Colonic mucosa (tissue), 4 donors: Measurements from ENCODE around the gene ARPC4. TPM values are rescaled to one million over a fixed set of nuclear protein-coding genes. Genes with fewer than 3 reads are reported as not detected.

ENCODE experiments used
- DNase-seq: peaks from one replicate; pipeline ENCODE4 v3.0.0-alpha.2; 2020
- H3K27ac ChIP-seq: fragments of 200-600 bp; one replicate; pipeline ENCODE4 v1.8.0; 2021
- H3K27me3 ChIP-seq: fragments of 200-600 bp; one replicate; pipeline ENCODE4 v1.8.0; 2021
- H3K36me3 ChIP-seq: fragments of 200-600 bp; one replicate; pipeline ENCODE4 v1.8.0; 2021
- H3K4me1 ChIP-seq: fragments of 200-600 bp; one replicate; pipeline ENCODE4 v1.8.0; 2021; ENCODE audit warnings: mild to moderate bottlenecking
- H3K4me3 ChIP-seq: fragments of 200-600 bp; one replicate; pipeline ENCODE4 v1.8.0; 2021
- H3K9ac ChIP-seq, 2 donors: one replicate each; pipeline ENCODE4 v1.7.0; 2013; ENCODE audit warnings: control low read depth in 2 of 2, low read depth in 2 of 2, low read length in 2 of 2
- H3K9me3 ChIP-seq: fragments of 200-600 bp; one replicate; pipeline ENCODE4 v1.8.0; 2021
- CTCF ChIP-seq: fragments of 200-600 bp; IDR thresholded peaks from one replicate; pipeline ENCODE4 v1.8.0; 2022; ENCODE audit warnings: antibody characterized with exemption, mild to moderate bottlenecking
- intact Hi-C: fragments of 100-400 bp; cut with DNase I; formaldehyde crosslinking; loops from one replicate; pipeline ENCODE4 v1.14.1; 2022
- total RNA-seq, 2 donors: library from RNA; stranded (reverse); fragmentation: NEBNext Ultra II Directional in 1 of 2; extraction: Animal tissue kit (Norgen Biotek cat#: 25700) in 1 of 2; gene quantifications; one replicate each; pipeline ENCODE4 v1.2.1, GENCODE V29; 2021
- donor health status: healthy.
- donor health status: DM: no; HTN: no; CAD: no.
- donor health status: DM: no; HTN: no; CAD: no.

Gene ARPC4
- total RNA-seq, 2 donors from 2014 or later: 221 to 228 TPM

- H3K36me3 ChIP-seq: no peaks in the 10 kb centered on the region
- no peak for DNase-seq
- no peaks in the 10 kb centered on the region for H3K9me3 ChIP-seq
- H3K9ac ChIP-seq: no peak overlapping the region
- H3K4me3 ChIP-seq: no peak overlapping the region
- no peak overlapping the region for H3K27ac ChIP-seq
- peaks cover 7% of the 10 kb centered on the region for H3K4me1 ChIP-seq
- TF ChIP-seq CTCF: no peak
- intact Hi-C loops: no loop called here
- H3K27me3 ChIP-seq: no peaks in the 10 kb centered on the region
Observed at GRCh38 chr3:9812870-9813483, 20.1 kb downstream of the ARPC4 start.

DNA sequence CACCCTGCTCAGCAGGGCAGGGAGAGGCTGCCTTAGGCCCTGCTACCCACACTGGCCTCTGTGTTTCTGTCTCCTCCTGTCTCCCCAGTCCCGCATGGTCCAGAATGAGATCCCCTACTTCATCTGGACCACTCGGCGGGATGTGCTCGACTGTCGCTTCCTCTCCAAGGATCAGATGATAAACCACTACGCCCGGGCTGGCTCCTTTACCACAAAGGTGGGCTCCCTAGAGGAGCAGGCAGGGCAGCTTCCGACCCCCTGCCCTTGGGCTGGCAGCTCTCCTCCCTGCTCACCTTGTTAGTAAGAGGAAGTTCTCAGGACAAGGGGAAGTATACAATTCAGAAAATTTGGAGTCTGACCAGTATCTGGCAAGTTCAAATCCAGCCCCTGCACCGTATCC is 23.1 kb downstream of the ARPC4 start:
- intact Hi-C loops: no loop called here
- Histone ChIP-seq H3K9ac (no peak overlapping the region), H3K9me3 (no peaks in the 10 kb centered on the region), H3K27me3 (no peaks in the 10 kb centered on the region), H3K4me3 (no peak overlapping the region), H3K4me1 (no peaks in the 10 kb centered on the region), H3K27ac (no peak overlapping the region), H3K36me3 (no peaks in the 10 kb centered on the region)
- no peak for TF ChIP-seq CTCF
- DNase-seq: no peak

- Histone ChIP-seq H3K27me3 (no peaks in the 10 kb centered on the region), H3K4me1 (no peaks in the 10 kb centered on the region), H3K36me3 (no peaks in the 10 kb centered on the region), H3K9me3 (no peaks in the 10 kb centered on the region), H3K9ac (no peak overlapping the region), H3K4me3 (no peak overlapping the region), H3K27ac (no peak overlapping the region)
- intact Hi-C loops: no loop called here
- no peak for TF ChIP-seq CTCF
- DNase-seq: no peak
Observed at GRCh38 chr3:9817436-9817835, 24.6 kb downstream of the ARPC4 start.

GRCh38 chr3:9818666-9819335 is 25.9 kb downstream of the ARPC4 start:
- no peaks in the 10 kb centered on the region for H3K9me3 ChIP-seq
- no peak overlapping the region for H3K27ac ChIP-seq
- no peaks in the 10 kb centered on the region for H3K4me1 ChIP-seq
- no peak overlapping the region for H3K4me3 ChIP-seq
- H3K9ac ChIP-seq: no peak overlapping the region
- intact Hi-C loops: no loop called here
- TF ChIP-seq CTCF: no peak
- H3K36me3 ChIP-seq: no peaks in the 10 kb centered on the region
- no peaks in the 10 kb centered on the region for H3K27me3 ChIP-seq
- DNase-seq: no peak

DNA sequence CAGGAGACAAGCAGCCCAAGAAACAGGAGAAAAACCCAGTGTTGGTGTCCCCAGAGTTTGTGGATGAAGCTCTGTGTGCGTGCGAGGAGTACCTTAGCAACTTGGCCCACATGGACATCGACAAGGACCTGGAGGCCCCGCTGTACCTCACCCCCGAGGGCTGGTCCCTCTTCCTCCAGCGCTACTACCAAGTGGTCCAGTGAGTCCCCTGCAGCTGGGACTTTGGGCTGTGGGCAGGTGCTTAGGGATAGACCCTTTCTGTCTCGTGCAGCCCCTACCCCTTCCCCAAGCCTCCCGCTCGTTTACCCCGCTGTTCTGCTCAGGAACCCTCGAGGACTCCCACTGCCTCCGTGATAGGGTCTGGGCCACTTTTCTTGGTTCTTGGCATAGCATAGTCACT is 27.7 kb downstream of the ARPC4 start:
- no peak for DNase-seq
- Histone ChIP-seq H3K27me3 (no peaks in the 10 kb centered on the region), H3K9ac (no peak overlapping the region)

More for the DNA sequence above, 27.7 kb downstream of the ARPC4 start:
- TF ChIP-seq CTCF: no peak
- intact Hi-C loops: no loop called here
- Histone ChIP-seq H3K9me3 (no peaks in the 10 kb centered on the region), H3K4me3 (no peak overlapping the region), H3K4me1 (no peaks in the 10 kb centered on the region), H3K36me3 (no peaks in the 10 kb centered on the region), H3K27ac (no peak overlapping the region)
